Karpas-422 (cell line): ENCODE results near the gene AMIGO3. TPM values are rescaled to one million over a fixed set of nuclear protein-coding genes. Genes with fewer than 3 reads are reported as not detected.
"Not testable (repeated sequence)": the region's sequence is repeated elsewhere in the genome, so short reads cannot be mapped to it uniquely, and the experiment has no call there.

Experiments used
- DNase-seq: peaks from one replicate; pipeline ENCODE4 v3.0.0-alpha.2; 2015
- H2AFZ ChIP-seq: fragments of 200-600 bp; sonication (generic); 2 replicates; pipeline ENCODE4 v1.6.1; 2014; ENCODE audit warnings: antibody characterized with exemption, low read length, mixed read lengths
- H3K27ac ChIP-seq: fragments of 200-600 bp; sonication (generic); 2 replicates; pipeline ENCODE4 v1.5.1; 2014; ENCODE audit warnings: mild to moderate bottlenecking, low read length, moderate library complexity
- H3K27me3 ChIP-seq: fragments of 200-600 bp; sonication (generic); 2 replicates; pipeline ENCODE4 v1.6.1; 2014; ENCODE audit warnings: low read length, mixed read lengths
- H3K36me3 ChIP-seq: fragments of 200-600 bp; sonication (generic); 2 replicates; pipeline ENCODE4 v1.6.1; 2014; ENCODE audit warnings: low read length, mixed read lengths; ENCODE audit not compliant: insufficient read depth
- H3K4me1 ChIP-seq: fragments of 200-600 bp; sonication (generic); 2 replicates; pipeline ENCODE4 v1.6.1; 2014; ENCODE audit warnings: mild to moderate bottlenecking, low read length, mixed read lengths
- H3K4me2 ChIP-seq: fragments of 200-600 bp; sonication (generic); 2 replicates; pipeline ENCODE4 v1.6.1; 2014; ENCODE audit warnings: low read length, low read depth, mild to moderate bottlenecking; ENCODE audit not compliant: poor library complexity, severe bottlenecking
- H3K4me3 ChIP-seq: fragments of 200-600 bp; sonication (generic); 2 replicates; pipeline ENCODE4 v1.5.1; 2014; ENCODE audit warnings: mild to moderate bottlenecking, antibody characterized with exemption, low read length, mixed read lengths
- H3K79me2 ChIP-seq: fragments of 200-600 bp; sonication (generic); 2 replicates; pipeline ENCODE4 v1.6.1; 2014; ENCODE audit warnings: mild to moderate bottlenecking, low read length, mixed read lengths
- H3K9ac ChIP-seq: fragments of 200-600 bp; sonication (generic); 2 replicates; pipeline ENCODE4 v1.6.0; 2014; ENCODE audit warnings: low read length
- H3K9me2 ChIP-seq: fragments of 200-600 bp; sonication (generic), shearing (Covaris generic); replicated peaks from 2 replicates; pipeline ENCODE4 v1.6.0; 2014; ENCODE audit warnings: mild to moderate bottlenecking, low read length, moderate library complexity; ENCODE audit not compliant: insufficient read depth
- H3K9me3 ChIP-seq: fragments of 300-700, 200-600 bp; sonication (generic); 2 replicates; pipeline ENCODE4 v1.6.1; 2014; ENCODE audit warnings: low read length, mixed read lengths
- H4K20me1 ChIP-seq: fragments of 200-600 bp; sonication (generic); 2 replicates; pipeline ENCODE4 v1.6.1; 2014; ENCODE audit warnings: mild to moderate bottlenecking, antibody characterized with exemption, low read length, low read depth; ENCODE audit not compliant: insufficient read depth
- total RNA-seq: library from RNA; depleted of rRNA; stranded (reverse); fragments of >200 nt; shearing (Covaris generic); gene quantifications from 2 replicates; pipeline ENCODE4 v1.2.3, GENCODE V29; 2014; ENCODE audit warnings: low replicate concordance

AMIGO3 gene
- total RNA-seq, 1 experiment from 2014 or later: not detected

DNA sequence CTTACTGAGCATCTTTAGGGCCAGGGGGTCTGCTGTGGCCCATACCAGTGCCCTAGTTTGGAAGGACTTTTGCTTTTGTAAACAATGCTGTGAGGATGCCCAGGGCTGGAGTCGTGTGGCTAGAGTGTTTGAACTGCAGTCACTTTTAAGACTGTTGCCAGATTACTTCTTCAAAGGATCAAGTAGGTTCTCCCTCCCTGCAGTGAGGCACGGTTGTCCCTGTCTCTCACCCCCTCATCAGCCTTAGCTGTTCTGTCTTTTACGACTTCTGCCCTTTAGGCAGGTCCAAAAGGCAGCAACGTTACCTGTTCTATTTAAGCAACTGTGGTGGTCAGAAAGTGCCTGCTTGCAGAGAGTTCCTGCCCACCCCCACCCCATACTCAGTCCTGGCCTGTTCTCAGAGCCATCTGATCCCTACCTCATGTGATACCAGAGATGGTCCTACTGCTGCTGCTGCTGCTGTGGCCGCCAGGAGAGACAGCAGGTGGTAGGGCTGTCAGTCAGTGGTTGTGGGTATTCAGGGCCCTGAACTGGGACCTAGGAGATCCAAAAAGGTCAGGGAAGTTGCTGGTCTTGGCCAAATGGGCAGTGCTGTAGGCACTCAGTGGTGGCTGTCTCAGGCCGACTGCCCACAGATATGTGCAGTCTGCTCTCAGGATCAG, 24.9 kb downstream of the AMIGO3 start:
- H3K4me2 ChIP-seq, H4K20me1 ChIP-seq, H3K9me2 ChIP-seq, H3K9ac ChIP-seq, H2AFZ ChIP-seq, H3K36me3 ChIP-seq, H3K27ac ChIP-seq, H3K9me3 ChIP-seq, DNase-seq, H3K4me3 ChIP-seq, H3K27me3 ChIP-seq: not testable (repeated sequence)
- Histone ChIP-seq H3K79me2 (peaks cover 39% of the 10 kb centered on the region), H3K4me1 (peaks cover 12% of the 10 kb centered on the region)

DNA sequence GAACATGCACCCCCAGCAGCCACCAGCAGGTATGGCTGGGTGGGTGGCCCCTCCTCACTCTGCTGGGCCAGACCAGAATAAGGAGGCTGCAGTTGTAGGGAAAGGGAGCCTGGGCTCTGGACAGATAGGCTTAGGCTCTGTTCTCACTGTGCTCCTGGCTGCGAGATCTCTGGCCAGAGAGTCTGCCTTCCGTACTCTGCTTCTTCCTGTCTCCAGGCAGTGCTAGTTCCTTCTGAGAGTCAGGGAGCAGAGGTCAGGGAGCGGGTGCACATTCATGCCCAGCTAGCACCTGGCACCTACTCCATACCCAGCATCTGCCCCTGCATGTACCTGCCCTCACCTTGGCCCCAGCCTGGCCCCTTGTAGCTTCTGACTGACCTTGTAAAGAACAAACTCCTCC, 28.0 kb downstream of the AMIGO3 start:
- not testable (repeated sequence) for H3K36me3 ChIP-seq, H3K27me3 ChIP-seq, H3K9me2 ChIP-seq, H2AFZ ChIP-seq, DNase-seq, H3K4me3 ChIP-seq, H4K20me1 ChIP-seq, H3K27ac ChIP-seq, H3K9me3 ChIP-seq
- H3K4me2 ChIP-seq: peak overlapping the region; percentile 79
- peaks cover 39% of the 10 kb centered on the region for H3K79me2 ChIP-seq
- H3K9ac ChIP-seq: peak overlapping the region; percentile 86; the same call in 1 of the 2 replicates
- H3K4me1 ChIP-seq: peaks cover 21% of the 10 kb centered on the region

DNA sequence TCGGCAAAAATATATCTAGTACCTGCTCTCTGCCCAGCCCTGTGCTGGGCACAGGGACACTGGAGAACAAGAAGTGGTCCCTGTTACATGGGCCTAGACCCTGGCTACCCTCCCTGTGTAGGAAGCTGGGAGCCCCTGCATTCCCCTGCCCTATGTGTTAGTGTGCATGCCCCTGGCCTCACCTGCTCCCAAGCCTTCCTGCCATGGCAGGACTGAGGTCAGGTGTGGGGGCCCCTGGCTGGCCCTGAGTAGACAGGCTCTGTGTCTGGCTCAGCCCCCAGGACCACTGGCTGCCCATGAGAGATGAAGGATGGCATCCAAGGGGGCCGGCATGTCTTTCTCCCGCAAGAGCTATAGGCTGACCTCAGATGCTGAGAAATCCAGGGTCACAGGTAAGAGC, 28.6 kb downstream of the AMIGO3 start:
- DNase-seq, H2AFZ ChIP-seq, H4K20me1 ChIP-seq, H3K36me3 ChIP-seq, H3K27me3 ChIP-seq, H3K9me2 ChIP-seq, H3K9me3 ChIP-seq, H3K27ac ChIP-seq: not testable (repeated sequence)
- Histone ChIP-seq H3K4me1 (peaks cover 21% of the 10 kb centered on the region), H3K9ac (peak overlapping the region; percentile 86), H3K4me2 (peak overlapping the region; percentile 79), H3K79me2 (peaks cover 39% of the 10 kb centered on the region), H3K4me3 (peak overlapping the region; percentile 85; the same call in 1 of the 2 replicates)

DNA sequence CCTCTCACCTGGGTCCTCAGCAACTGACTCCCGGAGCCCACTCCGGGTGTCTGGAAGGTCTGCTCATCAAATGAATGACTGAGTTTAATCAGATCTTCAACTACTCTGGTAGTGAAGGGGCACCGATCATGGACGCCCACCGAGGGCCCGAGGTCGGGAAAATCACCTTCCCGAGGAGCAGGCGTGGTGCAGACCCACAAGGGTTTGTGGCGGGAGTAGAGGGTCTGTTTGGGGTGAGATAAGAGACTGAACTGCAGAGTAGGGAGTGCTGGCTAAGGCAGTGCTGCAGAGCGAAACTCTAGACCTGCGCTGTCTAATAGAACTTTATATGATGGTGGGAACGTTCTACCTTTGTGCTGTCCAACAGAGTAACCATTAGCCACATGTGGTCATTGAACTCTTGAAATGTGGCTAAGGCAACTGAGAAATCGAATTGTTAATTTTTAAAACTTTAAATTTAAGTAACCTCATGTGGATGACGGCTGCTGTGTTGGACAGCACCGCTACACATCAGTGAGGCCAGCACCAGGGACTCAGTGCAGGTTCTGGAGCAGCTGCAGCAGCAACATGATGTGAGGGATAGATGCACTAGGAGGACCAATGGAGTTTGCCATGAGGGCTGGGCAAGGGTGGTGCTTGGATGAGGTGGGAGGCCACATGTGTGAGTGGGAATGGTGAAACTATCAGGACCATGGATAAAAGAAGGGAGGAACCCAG, 29.4 kb downstream of the AMIGO3 start:
- Histone ChIP-seq H3K4me3 (peak overlapping the region; percentile 85), H3K9ac (peak overlapping the region; percentile 86), H3K79me2 (peaks cover 39% of the 10 kb centered on the region), H3K4me1 (peaks cover 21% of the 10 kb centered on the region), H3K27ac (peak overlapping the region; percentile 72; the same call in 1 of the 2 replicates), H3K4me2 (peak overlapping the region; percentile 79)
- not testable (repeated sequence) for H3K9me3 ChIP-seq, H4K20me1 ChIP-seq, H3K27me3 ChIP-seq, H2AFZ ChIP-seq, H3K36me3 ChIP-seq, H3K9me2 ChIP-seq
- DNase-seq: peak; percentile 55

DNA sequence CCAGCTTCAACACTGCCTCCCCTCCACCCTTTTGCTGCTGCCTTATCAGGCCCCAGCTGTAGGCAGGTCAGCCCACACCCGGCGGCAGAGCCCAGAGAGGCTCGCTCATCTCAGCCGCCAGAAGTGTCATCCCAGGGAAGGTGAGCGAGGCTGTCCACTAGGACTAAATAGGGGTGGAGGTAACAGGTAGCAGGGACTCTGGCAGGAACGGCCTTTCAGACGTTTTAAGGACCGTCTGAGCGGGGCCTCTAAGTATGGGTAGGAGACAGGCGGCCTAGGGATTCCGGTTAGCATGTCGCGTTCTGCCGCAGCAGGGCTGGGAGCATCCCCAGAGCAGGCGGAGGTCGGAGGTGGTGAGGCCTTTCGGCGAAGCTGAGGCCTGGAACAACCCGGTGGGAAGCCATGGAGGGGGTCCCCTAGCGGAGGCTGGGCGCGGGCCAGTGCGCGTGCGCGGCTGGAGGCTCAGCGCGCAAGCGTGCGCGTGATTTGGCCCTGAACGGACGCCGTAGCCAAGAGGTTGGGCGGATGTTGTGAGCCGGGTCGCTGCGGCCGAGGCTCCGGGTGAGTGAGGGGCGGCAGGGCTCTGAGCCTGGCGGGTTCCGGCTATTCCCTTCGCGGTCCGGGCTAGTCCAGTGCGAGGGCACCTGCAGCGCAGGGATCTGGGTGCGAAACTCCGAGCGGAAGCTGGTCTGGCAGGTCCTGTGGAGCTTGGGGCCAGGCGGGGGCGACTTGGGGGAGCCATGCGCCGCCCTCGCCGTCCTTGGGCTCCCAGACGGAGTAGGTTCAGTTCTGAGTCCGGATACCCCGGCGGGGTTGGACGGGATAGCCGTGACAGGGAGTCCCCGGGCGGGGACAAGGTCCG, 30.2 kb downstream of the AMIGO3 start, which contains the start of the genes MST1 and RNF123:
TSS of gene MST1 (minus strand) at position 429 of the 862 bp plus-strand sequence. CDS start 783 bp downstream, outside the sequence.
TSS of gene RNF123 (plus strand) at position 512 of the 862 bp plus-strand sequence. CDS start 1,609 bp downstream, outside the sequence.
- peak within 1 kb of the TSS; percentile 72 for H3K27ac ChIP-seq
- peak within 1 kb of the TSS; percentile 28; the same call in 1 of the 2 replicates for H2AFZ ChIP-seq
- H3K79me2 ChIP-seq: peaks cover 36% of the 10 kb centered on the region
- no peaks in the 10 kb centered on the region for H4K20me1 ChIP-seq
- peak; percentile 98 for DNase-seq
- no peaks in the 10 kb centered on the region for H3K9me2 ChIP-seq
- H3K4me2 ChIP-seq: peak within 1 kb of the TSS; percentile 79
- H3K9ac ChIP-seq: peak within 1 kb of the TSS; percentile 86
- H3K36me3 ChIP-seq: no peaks in the 10 kb centered on the region
- H3K4me3 ChIP-seq: peak within 1 kb of the TSS; percentile 85
- H3K27me3 ChIP-seq: no peaks in the 10 kb centered on the region
- peaks cover 21% of the 10 kb centered on the region for H3K4me1 ChIP-seq
- no peaks in the 10 kb centered on the region for H3K9me3 ChIP-seq

DNA sequence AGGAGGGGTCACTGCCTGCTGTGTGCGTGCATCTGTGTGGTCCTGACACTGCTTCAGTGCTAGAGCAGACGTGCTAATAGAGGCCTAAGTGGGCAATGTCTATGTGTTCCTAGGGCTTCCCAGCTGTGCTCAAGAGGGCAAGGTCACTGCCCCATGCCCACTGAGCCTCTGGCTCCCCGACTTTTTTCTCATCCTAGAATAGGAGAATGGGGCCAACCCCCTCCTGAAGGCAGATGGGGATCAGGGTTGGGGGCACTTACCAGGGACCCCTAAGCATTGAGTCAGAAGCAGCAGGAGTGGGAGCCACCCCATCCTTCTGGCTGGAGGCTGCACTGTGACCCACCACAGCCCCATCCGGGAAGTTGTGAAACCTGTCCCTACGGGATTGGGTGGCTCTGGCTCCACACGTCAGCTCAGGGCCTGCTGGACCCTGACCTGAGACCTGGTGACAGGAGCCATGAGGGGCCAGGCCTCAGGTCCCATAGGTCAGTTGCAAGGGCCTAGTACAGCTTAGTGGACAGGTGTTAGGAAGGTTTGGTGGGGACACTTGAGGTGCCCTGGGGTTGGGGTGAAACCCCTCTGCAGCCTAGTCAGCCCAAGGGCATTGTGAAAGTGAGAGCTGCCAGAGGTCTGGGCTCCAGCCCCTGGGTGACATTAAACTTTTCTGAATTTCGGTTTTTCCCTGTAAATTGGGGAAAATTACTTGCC, 31.0 kb downstream of the AMIGO3 start:
- H3K9me3 ChIP-seq, H3K9me2 ChIP-seq, H3K36me3 ChIP-seq, H3K27me3 ChIP-seq, H4K20me1 ChIP-seq: not testable (repeated sequence)
- peak overlapping the region; percentile 28; the same call in 1 of the 2 replicates for H2AFZ ChIP-seq
- peak overlapping the region; percentile 86 for H3K9ac ChIP-seq
- H3K4me3 ChIP-seq: peak overlapping the region; percentile 85
- peaks cover 31% of the 10 kb centered on the region for H3K79me2 ChIP-seq
- DNase-seq: peak; percentile 62
- H3K4me1 ChIP-seq: peaks cover 21% of the 10 kb centered on the region
- H3K27ac ChIP-seq: peak overlapping the region; percentile 72
- peak overlapping the region; percentile 79 for H3K4me2 ChIP-seq

DNA sequence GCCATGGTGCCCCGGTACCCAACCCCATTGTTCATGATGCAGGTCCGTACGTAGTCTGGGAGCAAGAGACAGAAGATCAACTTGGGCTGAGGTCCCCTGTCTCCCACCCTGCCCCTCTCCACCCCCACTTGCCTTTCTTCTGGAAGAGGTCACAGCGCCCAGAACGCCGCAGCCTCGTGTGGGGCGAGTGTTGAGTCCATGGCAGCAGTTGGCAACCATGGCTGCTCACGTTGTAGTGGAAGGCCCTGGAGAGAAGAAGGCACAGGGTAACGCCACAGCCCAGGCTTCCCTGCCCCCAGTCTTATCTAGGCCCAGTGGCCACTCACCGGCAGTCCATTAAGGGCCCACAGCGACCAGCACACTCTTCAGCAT, 32.1 kb downstream of the AMIGO3 start:
- Histone ChIP-seq H3K79me2 (peaks cover 26% of the 10 kb centered on the region), H3K4me1 (peaks cover 21% of the 10 kb centered on the region)
- not testable (repeated sequence) for H3K36me3 ChIP-seq, H3K9ac ChIP-seq, H3K4me2 ChIP-seq, DNase-seq, H4K20me1 ChIP-seq, H2AFZ ChIP-seq, H3K9me2 ChIP-seq, H3K27ac ChIP-seq, H3K9me3 ChIP-seq, H3K27me3 ChIP-seq, H3K4me3 ChIP-seq
